Stimulated activated effector memory CD8-positive, alpha-beta T cell treated with anti-CD3 and anti-CD28 coated beads, Interleukin-12 subunit alpha, Interleukin-12 subunit beta, amount 100 ng/mL, for 72 hours (primary cell): ENCODE results near the gene PTPRJ.

Experiments used
- ATAC-seq: fragments of 150-1000 bp; cut with Tn5 transposase; 2 replicates; pipeline ENCODE4 v1.10.0; 2021
- DNase-seq, 2 donors: peaks; one replicate each; pipeline ENCODE4 v3.0.0; 2021 to 2022; ENCODE audit warnings: low spot score in 2 of 2
- H3K27ac Mint-ChIP-seq: one replicate; pipeline ENCODE4 v1.8.0; 2022; ENCODE audit warnings: mild to moderate bottlenecking, mixed read lengths
- H3K36me3 Mint-ChIP-seq: one replicate; pipeline ENCODE4 v1.8.0; 2022; ENCODE audit warnings: mild to moderate bottlenecking, mixed read lengths
- H3K4me1 Mint-ChIP-seq: one replicate; pipeline ENCODE4 v1.8.0; 2022; ENCODE audit warnings: mixed read lengths
- H3K4me3 Mint-ChIP-seq: one replicate; pipeline ENCODE4 v1.8.0; 2022; ENCODE audit warnings: mild to moderate bottlenecking, mixed read lengths
- H3K9me3 Mint-ChIP-seq: one replicate; pipeline ENCODE4 v1.8.0; 2022; ENCODE audit warnings: mixed read lengths

Gene PTPRJ

GRCh38 chr11:48045536-48045935, 65.2 kb downstream of the PTPRJ start:
- no peak for DNase-seq
- H3K9me3 Mint-ChIP-seq, result no peaks in the 10 kb centered on the region
- peaks cover 23% of the 10 kb centered on the region for H3K36me3 Mint-ChIP-seq
- H3K4me1 Mint-ChIP-seq, result peaks cover 81% of the 10 kb centered on the region
- H3K27ac Mint-ChIP-seq, result no peak overlapping the region
- ATAC-seq, result no peak
- no peak overlapping the region for H3K4me3 Mint-ChIP-seq

DNA sequence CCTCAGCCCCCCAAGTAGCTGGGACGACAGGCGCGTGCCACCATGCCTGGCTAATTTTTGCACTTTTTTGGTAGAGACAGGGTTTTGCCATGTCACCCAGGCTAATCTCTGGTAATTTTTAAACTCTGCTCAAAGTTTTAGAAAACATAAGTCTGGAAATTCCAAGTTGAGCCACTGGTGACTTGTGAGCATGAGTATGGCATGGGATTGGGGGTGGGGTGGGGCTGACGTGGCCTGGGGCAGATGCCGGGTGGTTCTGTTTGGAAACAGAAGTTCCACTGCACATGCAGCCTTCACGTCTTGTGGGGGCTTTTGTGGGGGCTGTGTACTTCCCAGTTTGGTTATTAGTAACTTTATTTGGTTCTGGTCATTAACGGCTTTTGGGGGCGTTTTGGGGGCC, 67.3 kb downstream of the PTPRJ start:
- H3K27ac Mint-ChIP-seq, result no peak overlapping the region
- peaks cover 86% of the 10 kb centered on the region for H3K4me1 Mint-ChIP-seq
- H3K36me3 Mint-ChIP-seq, result peaks cover 20% of the 10 kb centered on the region
- H3K9me3 Mint-ChIP-seq, result no peaks in the 10 kb centered on the region
- ATAC-seq, result no peak
- DNase-seq, result no peak
- no peak overlapping the region for H3K4me3 Mint-ChIP-seq

- H3K9me3 Mint-ChIP-seq, result no peaks in the 10 kb centered on the region
- peaks cover 29% of the 10 kb centered on the region for H3K36me3 Mint-ChIP-seq
- no peak for DNase-seq
- peak overlapping the region; percentile 20 for H3K27ac Mint-ChIP-seq
- peaks cover 76% of the 10 kb centered on the region for H3K4me1 Mint-ChIP-seq
- H3K4me3 Mint-ChIP-seq, result no peak overlapping the region
- no peak for ATAC-seq
Measured at GRCh38 chr11:48049036-48049435, 68.7 kb downstream of the PTPRJ start.

DNA sequence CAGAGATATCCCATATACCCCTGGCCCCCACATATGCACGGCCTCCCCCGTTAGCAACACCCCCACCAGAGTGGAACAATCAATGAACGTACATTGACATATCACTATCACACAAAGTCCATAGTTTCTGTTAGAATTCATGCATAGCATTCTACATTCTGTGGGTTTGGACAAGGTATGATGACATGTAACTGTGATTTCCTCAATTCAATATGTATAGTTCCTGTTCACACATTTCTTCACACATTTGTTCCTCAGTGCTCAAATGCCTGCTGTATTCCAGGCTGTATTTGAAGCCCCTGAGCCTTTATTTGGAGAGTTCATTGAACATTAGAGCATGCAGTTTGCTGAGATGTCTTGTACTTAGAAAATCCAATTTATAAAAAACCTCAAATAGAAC, 69.9 kb downstream of the PTPRJ start:
- Mint-ChIP-seq H3K9me3 (no peaks in the 10 kb centered on the region), H3K27ac (peak overlapping the region; percentile 23), H3K4me3 (no peak overlapping the region), H3K36me3 (peaks cover 30% of the 10 kb centered on the region), H3K4me1 (peaks cover 75% of the 10 kb centered on the region)
- no peak for DNase-seq
- ATAC-seq, result no peak

DNA sequence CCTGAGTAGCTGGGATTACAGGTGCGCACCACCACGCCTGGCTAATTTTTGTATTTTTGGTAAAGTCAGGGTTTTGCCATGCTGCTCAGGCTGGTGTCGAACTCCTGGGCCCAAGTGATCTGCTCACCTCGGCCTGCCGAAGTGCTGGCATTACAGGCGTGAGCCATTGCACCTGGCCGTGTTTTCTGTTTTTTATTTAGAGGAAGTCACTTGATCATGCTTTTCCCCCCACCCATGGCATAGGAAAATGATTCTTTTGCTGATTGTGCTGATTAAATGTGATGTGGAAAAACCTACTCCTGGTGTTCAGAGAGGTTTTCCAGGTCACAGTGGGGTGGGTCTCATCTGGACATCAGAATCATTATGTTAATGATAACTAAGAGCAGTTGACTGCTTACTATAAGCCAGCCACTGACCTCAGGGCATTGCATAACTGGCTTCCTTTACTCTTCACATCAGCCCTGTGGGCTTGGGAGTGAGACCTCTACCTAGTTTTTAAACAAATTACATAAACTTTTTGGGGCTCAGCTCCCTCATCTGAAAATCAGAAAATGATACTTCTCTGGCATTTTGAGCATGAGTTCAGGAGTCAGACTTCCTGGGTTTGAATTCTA, 71.0 kb downstream of the PTPRJ start:
- no peak for DNase-seq
- H3K9me3 Mint-ChIP-seq, result no peaks in the 10 kb centered on the region
- H3K4me3 Mint-ChIP-seq, result no peak overlapping the region
- H3K36me3 Mint-ChIP-seq, result peaks cover 30% of the 10 kb centered on the region
- no peak for ATAC-seq
- H3K4me1 Mint-ChIP-seq, result peaks cover 75% of the 10 kb centered on the region
- peak overlapping the region; percentile 7 for H3K27ac Mint-ChIP-seq

DNA sequence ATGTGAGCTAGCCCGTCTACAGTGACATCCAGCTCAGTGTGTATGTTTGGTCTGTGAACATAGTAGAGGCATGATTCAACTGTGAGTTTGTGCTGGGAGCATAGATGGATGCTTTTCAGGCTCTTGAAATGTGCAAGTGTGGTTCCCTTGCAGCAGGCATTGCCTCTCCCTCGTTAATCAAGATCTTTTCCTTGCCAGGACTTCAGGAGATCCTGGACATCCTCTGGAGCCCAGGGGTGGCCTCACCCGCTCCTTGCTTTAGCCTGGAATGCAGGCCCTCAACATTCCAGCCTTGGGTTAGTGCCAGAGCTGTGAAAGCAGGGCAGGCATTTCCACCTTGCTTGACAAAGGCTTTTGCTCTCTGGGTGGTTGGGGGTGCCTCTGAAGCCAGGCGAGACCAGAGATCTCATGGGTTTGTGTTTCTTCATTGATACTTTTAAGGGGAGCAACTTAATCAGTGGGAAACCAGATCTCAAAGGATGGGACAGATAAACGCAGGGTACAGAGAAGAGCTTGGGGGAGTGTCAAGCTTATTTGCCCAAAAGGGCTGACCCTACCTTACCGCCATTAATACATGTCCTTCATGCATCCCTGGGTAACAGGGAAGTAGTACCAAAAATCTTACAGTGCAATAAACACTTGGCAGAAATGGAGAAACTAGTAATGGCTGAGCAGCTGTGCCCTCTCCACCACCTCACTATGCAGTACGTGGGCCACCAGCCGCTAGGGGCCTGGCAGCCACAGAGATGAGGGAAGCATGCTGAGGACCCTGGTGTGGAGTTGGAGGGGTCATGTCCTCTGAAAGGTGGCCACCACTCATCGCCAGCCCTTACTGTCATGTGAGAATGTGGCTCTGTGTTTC, 72.1 kb downstream of the PTPRJ start:
- Mint-ChIP-seq H3K36me3 (peaks cover 30% of the 10 kb centered on the region), H3K4me1 (peaks cover 83% of the 10 kb centered on the region), H3K4me3 (no peak overlapping the region), H3K27ac (peak overlapping the region; percentile 72), H3K9me3 (no peaks in the 10 kb centered on the region)
- DNase-seq (no peak), ATAC-seq (no peak)

- peaks cover 19% of the 10 kb centered on the region for H3K36me3 Mint-ChIP-seq
- H3K27ac Mint-ChIP-seq, result peak overlapping the region; percentile 67
- H3K4me3 Mint-ChIP-seq, result peak overlapping the region; percentile 59
- peaks cover 78% of the 10 kb centered on the region for H3K4me1 Mint-ChIP-seq
- no peaks in the 10 kb centered on the region for H3K9me3 Mint-ChIP-seq
- ATAC-seq (no peak), DNase-seq (no peak)
Measured at GRCh38 chr11:48054994-48055291, 74.6 kb downstream of the PTPRJ start.

- peak overlapping the region; percentile 59 for H3K4me3 Mint-ChIP-seq
- peak overlapping the region; percentile 86 for H3K27ac Mint-ChIP-seq
- no peaks in the 10 kb centered on the region for H3K9me3 Mint-ChIP-seq
- peaks cover 73% of the 10 kb centered on the region for H3K4me1 Mint-ChIP-seq
- ATAC-seq, result peak; percentile 99
- DNase-seq, result peak; percentile 31 to 83
- H3K36me3 Mint-ChIP-seq, result peaks cover 19% of the 10 kb centered on the region
Measured at GRCh38 chr11:48055292-48056132, 75.2 kb downstream of the PTPRJ start.

DNA sequence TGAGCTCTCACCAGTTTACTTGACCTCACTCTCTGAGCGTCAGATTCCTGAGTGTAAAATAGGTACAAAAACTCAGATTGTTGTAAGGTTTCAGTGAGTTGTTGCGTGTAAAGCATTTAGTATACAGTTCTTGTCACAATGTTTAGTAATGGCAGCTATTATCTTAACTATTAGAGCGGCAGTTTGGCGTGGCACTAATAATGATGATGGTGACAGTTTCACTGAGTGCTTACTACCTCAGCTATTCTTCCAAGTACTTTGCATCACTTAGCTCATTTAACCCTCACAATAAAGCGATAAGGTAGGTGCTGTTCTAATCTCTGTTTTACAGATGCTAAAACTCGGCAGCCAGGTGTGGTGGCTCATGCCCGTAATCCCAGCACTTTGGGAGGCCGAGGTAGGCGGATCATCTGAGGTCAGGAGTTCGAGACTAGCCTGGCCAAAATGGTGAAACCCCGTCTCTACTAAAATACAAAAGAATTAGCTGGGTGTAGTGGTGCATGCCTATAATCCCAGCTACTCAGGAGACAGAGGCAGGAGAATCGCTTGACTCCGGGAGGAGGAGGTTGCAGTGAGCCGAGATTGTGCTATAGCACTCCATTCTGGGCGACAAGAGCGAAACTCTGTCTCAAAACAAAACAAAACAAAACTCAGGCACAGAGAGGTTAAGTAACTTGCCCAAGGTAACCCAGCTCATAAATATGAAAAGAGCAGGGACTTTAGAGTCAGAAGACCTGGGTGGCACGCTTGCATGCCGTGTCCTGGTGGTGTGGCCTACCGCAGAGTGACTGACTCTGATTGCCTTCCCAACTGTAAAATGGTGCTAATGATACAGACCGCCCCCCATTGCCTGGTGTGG, 76.2 kb downstream of the PTPRJ start:
- peak overlapping the region; percentile 59 for H3K4me3 Mint-ChIP-seq
- no peak for ATAC-seq
- no peaks in the 10 kb centered on the region for H3K9me3 Mint-ChIP-seq
- peaks cover 19% of the 10 kb centered on the region for H3K36me3 Mint-ChIP-seq
- DNase-seq, result no peak
- peak overlapping the region; percentile 86 for H3K27ac Mint-ChIP-seq
- peaks cover 74% of the 10 kb centered on the region for H3K4me1 Mint-ChIP-seq

DNA sequence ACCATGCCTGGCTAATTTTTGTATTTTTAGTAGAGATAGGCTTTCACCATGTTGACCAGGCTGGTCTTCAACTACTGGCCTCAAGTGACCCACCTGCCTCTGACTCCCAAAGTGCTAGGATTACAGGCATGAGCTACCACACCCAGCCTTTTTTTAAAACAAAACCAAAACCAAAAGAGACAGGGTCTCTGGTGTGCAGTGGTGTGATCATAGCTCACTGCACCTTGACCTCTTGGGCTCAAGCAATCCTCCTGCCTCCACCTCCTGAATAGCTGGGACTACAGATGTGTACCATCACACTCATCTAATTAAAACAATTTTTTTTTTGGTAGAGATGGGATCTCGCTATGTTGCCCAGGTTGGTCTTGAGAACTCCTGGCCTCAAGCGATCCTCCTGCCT, 77.7 kb downstream of the PTPRJ start:
- no peak for DNase-seq

DNA sequence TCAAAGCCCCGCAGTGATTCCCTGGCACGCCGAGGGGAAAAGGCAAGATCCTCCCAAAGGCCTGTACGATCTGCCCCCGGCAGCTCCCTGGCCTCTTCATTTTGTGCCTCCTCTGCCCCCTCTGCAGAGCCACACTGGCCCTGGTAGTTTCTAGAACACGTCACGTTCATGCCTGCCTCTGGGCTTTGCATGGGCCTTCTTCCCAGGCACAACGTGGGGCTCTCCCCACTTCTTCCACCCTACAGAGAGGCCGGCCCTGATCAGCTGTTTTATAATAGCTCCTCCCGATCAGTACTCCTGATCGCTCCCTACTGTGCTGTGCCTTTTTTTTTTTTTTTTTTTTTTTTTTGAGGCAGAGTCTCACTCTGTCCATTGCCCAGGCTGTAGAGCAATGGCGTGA, 78.4 kb downstream of the PTPRJ start:
- H3K36me3 Mint-ChIP-seq, result peaks cover 15% of the 10 kb centered on the region

More for the DNA sequence above, 77.7 kb downstream of the PTPRJ start:
- Mint-ChIP-seq H3K9me3 (no peaks in the 10 kb centered on the region), H3K4me3 (no peak overlapping the region), H3K27ac (peak overlapping the region; percentile 86), H3K36me3 (peaks cover 13% of the 10 kb centered on the region), H3K4me1 (peaks cover 62% of the 10 kb centered on the region)
- ATAC-seq, result no peak

DNA sequence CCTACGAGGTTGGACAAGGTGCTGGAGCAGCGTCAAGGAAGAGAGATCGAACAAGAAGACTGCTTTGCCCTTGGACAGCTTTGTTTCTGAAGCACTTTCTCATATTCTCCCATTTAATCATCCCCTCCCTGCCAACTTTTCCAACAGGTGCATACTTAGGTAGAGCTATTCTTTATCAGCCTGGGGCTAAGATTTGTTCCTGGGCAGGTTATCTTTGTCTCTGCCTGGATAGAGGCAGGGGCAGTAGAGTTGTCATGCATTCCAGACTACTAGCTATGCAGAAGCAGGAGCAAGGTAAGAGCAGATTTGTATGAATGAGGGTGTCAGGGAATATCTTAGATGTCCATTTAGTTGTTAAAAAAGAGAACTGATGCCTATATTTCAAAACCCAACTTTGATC, 82.3 kb downstream of the PTPRJ start:
- H3K4me1 Mint-ChIP-seq, result peaks cover 40% of the 10 kb centered on the region

More for the DNA sequence above, 78.4 kb downstream of the PTPRJ start:
- Mint-ChIP-seq H3K9me3 (no peaks in the 10 kb centered on the region), H3K27ac (peak overlapping the region; percentile 86), H3K4me1 (peaks cover 65% of the 10 kb centered on the region), H3K4me3 (no peak overlapping the region)
- DNase-seq (no peak), ATAC-seq (no peak)

GRCh38 chr11:48063424-48063978, 83.1 kb downstream of the PTPRJ start:
- no peaks in the 10 kb centered on the region for H3K9me3 Mint-ChIP-seq
- H3K4me3 Mint-ChIP-seq, result no peak overlapping the region
- H3K27ac Mint-ChIP-seq, result peak overlapping the region; percentile 85
- H3K36me3 Mint-ChIP-seq, result peaks cover 31% of the 10 kb centered on the region
- ATAC-seq (no peak), DNase-seq (no peak)
- H3K4me1 Mint-ChIP-seq, result peaks cover 31% of the 10 kb centered on the region

More for the DNA sequence above, 82.3 kb downstream of the PTPRJ start:
- DNase-seq (no peak), ATAC-seq (no peak)
- peaks cover 26% of the 10 kb centered on the region for H3K36me3 Mint-ChIP-seq
- H3K4me3 Mint-ChIP-seq, result no peak overlapping the region
- H3K27ac Mint-ChIP-seq, result no peak overlapping the region
- no peaks in the 10 kb centered on the region for H3K9me3 Mint-ChIP-seq

DNA sequence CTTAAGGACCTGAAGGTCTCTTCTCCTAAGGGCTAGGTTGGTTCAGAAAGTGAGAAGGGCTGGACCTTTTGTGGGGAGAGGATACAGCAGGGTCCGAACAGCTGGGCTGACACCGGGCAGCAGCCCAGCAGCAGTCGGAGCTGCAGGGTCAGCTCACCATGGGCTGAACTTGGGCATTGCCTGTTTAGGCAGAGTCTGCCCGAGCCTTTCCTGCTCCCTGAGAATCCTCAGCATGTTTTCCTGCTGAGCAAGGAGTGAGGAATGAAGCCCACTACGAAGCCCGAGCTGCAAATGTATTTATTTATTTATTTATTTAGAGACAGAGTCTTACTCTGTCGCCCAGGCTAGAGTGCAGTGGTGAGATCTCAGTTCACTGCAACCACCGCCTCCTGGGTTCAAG, 83.9 kb downstream of the PTPRJ start:
- no peak for DNase-seq
- H3K36me3 Mint-ChIP-seq, result peaks cover 32% of the 10 kb centered on the region
- ATAC-seq, result no peak
- H3K4me1 Mint-ChIP-seq, result peaks cover 26% of the 10 kb centered on the region
- peak overlapping the region; percentile 85 for H3K27ac Mint-ChIP-seq
- no peaks in the 10 kb centered on the region for H3K9me3 Mint-ChIP-seq
- no peak overlapping the region for H3K4me3 Mint-ChIP-seq
